A549 treated with AZD9567 at 1 μM for 4 hours (cell line): ENCODE measurements around the gene HGD. TPM values are rescaled to one million over a fixed set of nuclear protein-coding genes. Genes with fewer than 3 reads are reported as not detected.

Experiments used
- total RNA-seq: library from RNA; stranded (reverse); fragments of 200-300 nt; extraction: Qiagen RNA extraction; gene quantifications from 5 replicates; pipeline ENCODE4 v1.2.3, GENCODE V29; 2022; ENCODE audit not compliant: insufficient read depth

The HGD gene, protein sequence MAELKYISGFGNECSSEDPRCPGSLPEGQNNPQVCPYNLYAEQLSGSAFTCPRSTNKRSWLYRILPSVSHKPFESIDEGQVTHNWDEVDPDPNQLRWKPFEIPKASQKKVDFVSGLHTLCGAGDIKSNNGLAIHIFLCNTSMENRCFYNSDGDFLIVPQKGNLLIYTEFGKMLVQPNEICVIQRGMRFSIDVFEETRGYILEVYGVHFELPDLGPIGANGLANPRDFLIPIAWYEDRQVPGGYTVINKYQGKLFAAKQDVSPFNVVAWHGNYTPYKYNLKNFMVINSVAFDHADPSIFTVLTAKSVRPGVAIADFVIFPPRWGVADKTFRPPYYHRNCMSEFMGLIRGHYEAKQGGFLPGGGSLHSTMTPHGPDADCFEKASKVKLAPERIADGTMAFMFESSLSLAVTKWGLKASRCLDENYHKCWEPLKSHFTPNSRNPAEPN
- total RNA-seq = 15.6 to 35.2 TPM (median 20.5 TPM) in 5 replicates

DNA sequence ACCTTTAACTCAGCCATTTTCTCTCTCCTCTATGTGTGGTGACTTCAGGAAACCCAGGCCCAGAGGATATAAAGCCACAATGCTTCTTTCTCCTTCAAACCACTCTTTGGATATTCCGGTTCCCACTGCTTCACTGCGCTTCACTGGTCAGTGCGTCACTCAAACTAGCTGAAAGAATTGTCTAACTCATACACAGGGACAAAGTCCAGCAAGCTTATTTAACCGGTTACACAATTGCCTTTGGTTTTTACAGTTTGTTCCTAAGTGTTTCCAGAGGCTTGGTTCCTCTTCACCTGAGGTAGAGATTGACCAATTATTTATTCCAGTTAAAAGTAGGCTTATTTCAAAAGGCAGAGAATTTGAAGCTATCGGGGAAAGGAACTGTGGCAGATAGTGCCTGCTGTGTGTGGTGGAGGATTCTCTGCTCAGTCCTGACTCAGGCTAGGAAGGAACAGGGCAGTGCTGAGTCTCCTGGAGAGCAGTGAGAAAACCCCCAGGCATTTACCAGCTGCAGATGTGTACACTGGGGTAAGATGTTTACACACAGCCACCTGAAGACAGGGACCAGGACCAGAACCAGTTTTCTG is at the start of gene HGD:
HGD (minus strand) TSS at position 145 of the 587 bp plus-strand sequence; CDS start at position 17, 128 bp downstream.

DNA sequence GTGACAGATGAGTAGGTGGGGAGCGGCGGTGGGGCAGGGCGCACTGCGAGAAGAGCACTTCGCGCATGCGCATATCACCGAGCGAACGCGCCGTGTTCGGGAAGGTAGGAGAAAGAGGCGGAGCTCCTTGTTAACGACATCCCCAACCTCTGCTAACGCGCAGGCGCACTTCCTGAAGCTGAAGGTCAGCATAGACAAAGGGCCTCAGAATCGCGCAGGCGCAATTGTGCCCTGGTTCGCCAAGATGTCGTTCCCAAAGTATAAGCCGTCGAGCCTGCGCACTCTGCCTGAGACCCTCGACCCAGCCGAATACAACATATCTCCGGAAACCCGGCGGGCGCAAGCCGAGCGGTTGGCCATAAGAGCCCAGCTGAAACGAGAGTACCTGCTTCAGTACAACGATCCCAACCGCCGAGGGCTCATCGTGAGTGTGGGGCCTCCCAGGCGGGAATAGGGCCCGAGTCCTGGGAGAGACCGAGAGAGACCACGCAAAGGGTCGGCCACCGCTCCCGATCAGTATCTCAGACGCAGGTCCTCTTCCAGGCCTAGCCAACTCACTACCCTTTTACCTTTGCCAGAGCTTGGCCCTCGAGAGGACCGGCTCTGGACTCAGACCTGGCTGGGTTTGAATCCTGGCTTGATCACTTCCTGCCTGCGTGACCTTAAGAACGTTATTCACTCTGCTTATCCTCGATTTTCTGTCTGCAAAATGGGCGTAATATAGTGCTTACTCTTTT is 85.8 kb downstream of the HGD start, which contains the start of gene NDUFB4:
NDUFB4 (plus strand) TSS at position 221 of the 737 bp plus-strand sequence; CDS start at position 245, 24 bp downstream.

Other genes with a start within 250 kb of the HGD start
- 43.9 to 75.2 TPM (median 64.5 TPM) in 5 replicates for gene FSTL1, start 231.2 kb downstream of the HGD start, total RNA-seq
- 211 to 217 TPM (median 214 TPM) in 5 replicates for gene NDUFB4, start 85.9 kb downstream of the HGD start, total RNA-seq
- 12.8 to 18.5 TPM (median 15.0 TPM) in 5 replicates for gene RABL3, start 60.3 kb upstream of the HGD start, total RNA-seq
- gene GTF2E1, start 60.5 kb upstream of the HGD start, total RNA-seq = 11.5 to 37.6 TPM (median 13.5 TPM) in 5 replicates
- gene STXBP5L, start 226.0 kb upstream of the HGD start, total RNA-seq = not detected in 5 replicates